Suprapubic skin (tissue), 4 donors: Measurements from ENCODE around the gene CFAP45. TPM values are rescaled to one million over a fixed set of nuclear protein-coding genes. Genes with fewer than 3 reads are reported as not detected.
A peak's percentile ranks its signal among the peaks of the same experiment; 100 is the strongest.

Experiments used
- DNase-seq, 2 donors: peaks; one replicate each; pipeline ENCODE4 v3.0.0-alpha.2; 2019; ENCODE audit warnings: low spot score in 2 of 2
- H3K27ac ChIP-seq: fragments of 200-600 bp; sonication (generic); one replicate; pipeline ENCODE4 v1.5.1; 2019
- H3K27me3 ChIP-seq: fragments of 200-600 bp; sonication (generic); one replicate; pipeline ENCODE4 v1.5.1; 2019
- H3K36me3 ChIP-seq: fragments of 200-600 bp; sonication (generic); one replicate; pipeline ENCODE4 v1.5.1; 2019
- H3K4me1 ChIP-seq: fragments of 200-600 bp; sonication (generic); one replicate; pipeline ENCODE4 v1.5.1; 2019
- H3K4me3 ChIP-seq: fragments of 200-600 bp; sonication (generic); one replicate; pipeline ENCODE4 v1.5.1; 2019; ENCODE audit warnings: mild to moderate bottlenecking
- H3K9me3 ChIP-seq: fragments of 200-600 bp; sonication (generic); one replicate; pipeline ENCODE4 v1.5.1; 2019
- EP300 ChIP-seq: sonication (generic); formaldehyde crosslinking; IDR thresholded peaks from one replicate; pipeline ENCODE4 v1.6.1; 2017; ENCODE audit warnings: antibody characterized with exemption
- POLR2A ChIP-seq, 2 donors: fragments of 450-650 bp; IDR thresholded peaks; one replicate each; pipeline ENCODE4 v1.6.1; 2017; ENCODE audit warnings: antibody characterized with exemption in 2 of 2, mild to moderate bottlenecking in 2 of 2, moderate library complexity in 2 of 2
- POLR2AphosphoS5 ChIP-seq, 3 donors: sonication (generic); formaldehyde crosslinking; IDR thresholded peaks; one replicate each; pipeline ENCODE4 v1.6.1; 2017; ENCODE audit warnings: antibody characterized with exemption in 3 of 3
- WGBS: methylation state at CpG from one replicate; pipeline ENCODE4 v1.1.5; 2018; 5-methylcytosine and 5-hydroxymethylcytosine counted together
- total RNA-seq, 4 donors: library from RNA; depleted of rRNA; stranded (reverse); fragments of >200 nt; gene quantifications; one replicate each; pipeline ENCODE4 v1.1.0, GENCODE V29; 2016
- TF ChIP-seq, protein P1 (sequence below), 2 donors: fragments of 200-600 bp in 1 of 2; fragments of 450-650 bp in 1 of 2; sonication (generic) in 1 of 2; IDR thresholded peaks; one replicate each; pipeline ENCODE4 v1.5.1; 2016 to 2019; ENCODE audit warnings: antibody characterized with exemption in 2 of 2, mild to moderate bottlenecking in 1 of 2, moderate library complexity in 1 of 2

CFAP45 gene
- total RNA-seq, 4 donors from 2014 or later: 0.78 to 2.1 (median 1.6) TPM

DNA sequence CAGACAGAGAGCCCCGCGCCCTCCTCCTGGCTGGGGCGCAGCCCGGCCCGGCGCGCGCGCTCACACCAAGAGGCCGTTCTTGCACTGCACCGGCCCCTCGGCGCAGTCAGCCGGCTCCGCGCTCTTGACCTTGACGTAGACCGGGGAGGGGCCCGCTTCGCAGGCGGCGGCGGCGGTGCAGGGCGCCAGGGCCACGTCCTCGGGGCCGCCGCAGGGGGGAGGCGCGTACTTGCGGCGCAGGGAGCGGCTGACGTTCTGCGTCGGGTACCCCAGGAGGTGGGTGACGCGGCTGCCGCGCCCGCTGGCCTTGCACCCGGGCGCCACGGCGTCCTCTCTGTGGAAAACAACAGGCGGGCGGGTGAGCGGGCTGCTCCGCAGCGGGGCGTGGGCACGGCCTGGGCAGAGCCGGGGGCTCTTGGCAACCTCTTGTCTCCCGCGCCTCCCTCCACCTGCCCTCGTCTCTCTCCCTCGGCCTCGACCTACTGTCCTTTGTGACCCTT lies 45.2 kb downstream of the CFAP45 start:
- Histone ChIP-seq H3K36me3 (no peaks in the 10 kb centered on the region), H3K27ac (peak overlapping the region; percentile 95), H3K4me1 (peaks cover 41% of the 10 kb centered on the region), H3K27me3 (no peaks in the 10 kb centered on the region), H3K9me3 (no peaks in the 10 kb centered on the region), H3K4me3 (peak overlapping the region; percentile 67)
- 0% methylated on average over 9 of the region's 59 CpGs for WGBS
- DNase-seq: peak; percentile 87 to 93
- TF ChIP-seq POLR2A (IDR thresholded peaks at IDR 0.05) (peak in 1 of 2 donors; percentile 77), EP300 (no peak), POLR2AphosphoS5 (IDR thresholded peaks at IDR 0.05) (peak in 1 of 3 donors; percentile 52)
- TF ChIP-seq, protein P1, sequence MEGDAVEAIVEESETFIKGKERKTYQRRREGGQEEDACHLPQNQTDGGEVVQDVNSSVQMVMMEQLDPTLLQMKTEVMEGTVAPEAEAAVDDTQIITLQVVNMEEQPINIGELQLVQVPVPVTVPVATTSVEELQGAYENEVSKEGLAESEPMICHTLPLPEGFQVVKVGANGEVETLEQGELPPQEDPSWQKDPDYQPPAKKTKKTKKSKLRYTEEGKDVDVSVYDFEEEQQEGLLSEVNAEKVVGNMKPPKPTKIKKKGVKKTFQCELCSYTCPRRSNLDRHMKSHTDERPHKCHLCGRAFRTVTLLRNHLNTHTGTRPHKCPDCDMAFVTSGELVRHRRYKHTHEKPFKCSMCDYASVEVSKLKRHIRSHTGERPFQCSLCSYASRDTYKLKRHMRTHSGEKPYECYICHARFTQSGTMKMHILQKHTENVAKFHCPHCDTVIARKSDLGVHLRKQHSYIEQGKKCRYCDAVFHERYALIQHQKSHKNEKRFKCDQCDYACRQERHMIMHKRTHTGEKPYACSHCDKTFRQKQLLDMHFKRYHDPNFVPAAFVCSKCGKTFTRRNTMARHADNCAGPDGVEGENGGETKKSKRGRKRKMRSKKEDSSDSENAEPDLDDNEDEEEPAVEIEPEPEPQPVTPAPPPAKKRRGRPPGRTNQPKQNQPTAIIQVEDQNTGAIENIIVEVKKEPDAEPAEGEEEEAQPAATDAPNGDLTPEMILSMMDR (IDR thresholded peaks at IDR 0.05): peak in 1 of 2 donors; percentile 10

DNA sequence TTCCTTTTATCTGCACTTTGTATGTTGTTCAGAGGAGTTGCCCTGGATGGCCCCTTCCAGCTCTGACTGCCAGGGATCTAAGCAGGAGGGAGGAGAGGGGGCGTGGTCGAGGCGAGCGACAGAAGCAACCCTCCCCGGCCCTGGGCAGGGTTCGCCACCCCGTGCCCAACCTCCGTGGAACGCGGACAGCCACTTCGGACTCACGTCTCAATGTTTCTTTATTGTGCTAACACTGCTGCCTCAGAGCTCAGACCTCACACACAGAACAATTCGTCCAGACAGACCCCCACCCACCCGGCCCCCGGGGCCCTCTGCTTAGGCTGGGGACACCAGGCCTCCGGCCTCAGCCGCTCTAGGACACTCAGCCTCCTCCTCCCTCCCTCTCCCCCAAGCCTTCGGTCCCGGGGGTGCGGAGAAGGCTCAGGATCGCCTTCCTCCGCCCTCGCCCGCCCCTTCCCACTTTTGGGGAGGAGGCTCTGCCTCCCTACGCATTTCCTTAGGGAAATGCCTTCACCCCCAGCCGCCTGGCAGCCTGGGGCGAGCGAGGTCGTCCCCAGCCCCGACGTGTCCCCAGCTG lies 45.8 kb downstream of the CFAP45 start:
- DNase-seq: peak; percentile 83 to 87
- 0% methylated on average over 16 of the region's 31 CpGs for WGBS
- H3K4me1 ChIP-seq: peaks cover 36% of the 10 kb centered on the region
- H3K36me3 ChIP-seq: no peaks in the 10 kb centered on the region
- H3K27ac ChIP-seq: peak overlapping the region; percentile 95
- H3K27me3 ChIP-seq: no peaks in the 10 kb centered on the region
- TF ChIP-seq, protein P1 (IDR thresholded peaks at IDR 0.05): no peak
- TF ChIP-seq POLR2AphosphoS5 (IDR thresholded peaks at IDR 0.05): no peak
- no peaks in the 10 kb centered on the region for H3K9me3 ChIP-seq
- peak overlapping the region; percentile 67 for H3K4me3 ChIP-seq

DNA sequence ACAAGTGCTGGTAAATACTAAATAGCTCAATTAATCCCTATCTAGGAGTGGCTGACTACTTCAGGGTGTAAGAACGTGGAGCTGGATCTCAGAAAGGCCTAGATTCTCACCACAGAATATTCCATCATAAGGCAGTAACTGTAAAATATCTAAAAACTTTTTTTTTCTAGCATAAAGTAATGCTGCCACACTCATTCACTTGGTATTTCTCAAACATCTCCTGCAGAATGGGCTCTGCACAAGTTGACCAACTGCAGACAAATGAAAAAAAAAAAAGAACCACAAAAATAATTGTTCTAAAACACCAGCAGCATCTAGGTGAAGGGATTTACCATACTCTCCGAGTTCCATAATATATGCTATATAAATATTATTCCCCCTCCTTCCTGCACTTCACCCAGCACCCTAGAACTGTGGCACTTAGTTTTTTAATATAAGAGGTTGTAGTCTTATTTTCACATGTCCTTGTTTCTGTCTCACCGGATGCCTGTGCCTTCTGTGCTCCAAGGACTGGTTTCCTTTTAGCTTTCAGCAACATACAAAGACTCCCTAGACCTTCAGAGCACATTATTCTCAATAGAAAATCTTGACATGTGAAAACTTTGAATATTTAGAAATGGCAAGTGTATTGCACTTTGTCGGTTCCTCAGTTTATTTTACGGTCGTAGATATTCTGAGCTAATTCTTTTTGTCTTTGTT lies 46.4 kb downstream of the CFAP45 start:
- Histone ChIP-seq H3K27me3 (no peaks in the 10 kb centered on the region), H3K4me1 (peaks cover 31% of the 10 kb centered on the region), H3K27ac (peak overlapping the region; percentile 95), H3K9me3 (no peaks in the 10 kb centered on the region), H3K36me3 (no peaks in the 10 kb centered on the region), H3K4me3 (peak overlapping the region; percentile 67)
- 19% methylated on average over 6 of the region's 6 CpGs for WGBS
- DNase-seq: no peak
- TF ChIP-seq POLR2AphosphoS5 (IDR thresholded peaks at IDR 0.05): no peak
- TF ChIP-seq POLR2A (IDR thresholded peaks at IDR 0.05): no peak
- TF ChIP-seq EP300: no peak
- TF ChIP-seq, protein P1 (IDR thresholded peaks at IDR 0.05): no peak

DNA sequence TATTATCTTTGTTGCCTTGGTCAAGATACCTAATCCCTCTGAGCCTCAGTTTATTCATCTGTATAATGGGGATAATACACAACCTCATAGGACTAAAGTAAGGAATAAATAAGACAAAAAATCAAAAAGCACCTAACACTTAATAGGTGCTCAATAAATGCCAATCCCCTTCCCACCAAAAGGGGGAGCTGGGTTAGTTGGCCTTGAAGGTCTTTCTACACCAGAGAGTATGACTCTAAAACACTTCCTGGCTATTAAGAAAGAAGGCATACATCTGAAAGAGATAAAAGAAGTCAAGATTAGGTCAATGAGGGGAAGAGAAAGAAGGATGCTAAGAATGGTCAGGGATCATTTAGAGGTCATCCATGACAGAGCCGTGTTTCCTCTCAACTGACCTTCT lies 48.6 kb downstream of the CFAP45 start:
- H3K9me3 ChIP-seq: no peaks in the 10 kb centered on the region
- no peak overlapping the region for H3K4me3 ChIP-seq
- TF ChIP-seq POLR2A (IDR thresholded peaks at IDR 0.05) (no peak), POLR2AphosphoS5 (IDR thresholded peaks at IDR 0.05) (no peak), EP300 (no peak)
- TF ChIP-seq, protein P1 (IDR thresholded peaks at IDR 0.05): no peak
- WGBS: 73% methylated on average over 1 of the region's 1 CpG
- peaks cover 34% of the 10 kb centered on the region for H3K4me1 ChIP-seq
- no peak for DNase-seq
- no peaks in the 10 kb centered on the region for H3K36me3 ChIP-seq
- no peak overlapping the region for H3K27ac ChIP-seq
- H3K27me3 ChIP-seq: no peaks in the 10 kb centered on the region

DNA sequence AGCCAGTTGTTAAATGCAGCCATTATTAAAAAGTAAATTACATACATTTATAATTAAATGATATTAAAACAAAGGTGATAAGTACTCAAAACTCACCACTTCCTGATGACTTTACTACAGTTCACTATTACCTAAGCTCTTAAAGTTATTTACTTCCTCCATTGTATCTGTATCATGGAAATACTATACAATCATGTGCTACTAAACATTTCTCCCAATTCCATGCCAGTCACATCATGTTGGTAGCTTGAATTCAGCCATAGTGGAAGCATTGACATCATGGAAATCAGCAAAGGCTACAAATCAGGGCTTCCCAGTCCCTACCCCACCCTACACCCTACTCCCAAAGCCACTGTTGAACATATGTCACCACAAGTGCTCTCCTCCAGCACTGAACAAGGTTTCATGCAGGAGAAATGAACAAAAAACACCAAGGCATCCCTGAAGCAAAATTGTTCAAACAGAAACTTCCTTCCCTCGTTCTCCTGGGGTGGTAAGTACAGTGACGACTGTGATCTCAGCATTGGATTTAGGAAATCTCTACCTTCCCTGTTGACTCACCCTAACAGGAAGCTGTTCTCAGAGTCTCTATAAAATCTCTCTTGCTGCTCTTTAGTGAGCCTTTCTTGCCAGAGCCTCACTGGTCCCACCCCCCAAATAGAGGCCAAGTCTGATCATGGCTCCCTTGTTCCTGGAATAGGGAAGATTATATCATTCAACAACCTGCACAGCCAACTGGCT lies 50.2 kb downstream of the CFAP45 start:
- H3K4me3 ChIP-seq: no peak overlapping the region
- TF ChIP-seq EP300: no peak
- TF ChIP-seq, protein P1 (IDR thresholded peaks at IDR 0.05): no peak
- no peak for TF ChIP-seq POLR2AphosphoS5 (IDR thresholded peaks at IDR 0.05)
- TF ChIP-seq POLR2A (IDR thresholded peaks at IDR 0.05): no peak
- H3K27me3 ChIP-seq: no peaks in the 10 kb centered on the region
- WGBS: 36% methylated on average over 2 of the region's 2 CpGs
- H3K9me3 ChIP-seq: no peaks in the 10 kb centered on the region
- H3K36me3 ChIP-seq: no peaks in the 10 kb centered on the region
- no peak for DNase-seq
- no peak overlapping the region for H3K27ac ChIP-seq
- H3K4me1 ChIP-seq: peaks cover 25% of the 10 kb centered on the region
